ENCODE data around the gene TRIM47. TPM values are rescaled to one million over a fixed set of nuclear protein-coding genes. Genes with fewer than 3 reads are reported as not detected.

Gene TRIM47
- total RNA-seq, 4 donors from 2014 or later, result 21.0 to 146 (median 40.8) TPM

GRCh38 chr17:75914643-75915267 is 36.4 kb upstream of the TRIM47 start:
- no peak for ATAC-seq
- no peaks in the 10 kb centered on the region for H3K27me3 ChIP-seq
- no peak overlapping the region for H3K4me3 ChIP-seq
- 93 to 98% methylated on average over 2 to 18 of the region's 34 CpGs for WGBS, 2 donors (ENCODE audit: low coverage in 1 of 2)
- peaks cover 0 to 64% of the 10 kb centered on the region in 2 donors for H3K36me3 ChIP-seq
- no peaks in the 10 kb centered on the region for H3K4me1 ChIP-seq
- TF ChIP-seq EP300 (IDR thresholded peaks at IDR 0.05) (no peak), POLR2AphosphoS5 (IDR thresholded peaks at IDR 0.05) (no peak), POLR2A (IDR thresholded peaks at IDR 0.05) (no peak)
- TF ChIP-seq, protein P1, sequence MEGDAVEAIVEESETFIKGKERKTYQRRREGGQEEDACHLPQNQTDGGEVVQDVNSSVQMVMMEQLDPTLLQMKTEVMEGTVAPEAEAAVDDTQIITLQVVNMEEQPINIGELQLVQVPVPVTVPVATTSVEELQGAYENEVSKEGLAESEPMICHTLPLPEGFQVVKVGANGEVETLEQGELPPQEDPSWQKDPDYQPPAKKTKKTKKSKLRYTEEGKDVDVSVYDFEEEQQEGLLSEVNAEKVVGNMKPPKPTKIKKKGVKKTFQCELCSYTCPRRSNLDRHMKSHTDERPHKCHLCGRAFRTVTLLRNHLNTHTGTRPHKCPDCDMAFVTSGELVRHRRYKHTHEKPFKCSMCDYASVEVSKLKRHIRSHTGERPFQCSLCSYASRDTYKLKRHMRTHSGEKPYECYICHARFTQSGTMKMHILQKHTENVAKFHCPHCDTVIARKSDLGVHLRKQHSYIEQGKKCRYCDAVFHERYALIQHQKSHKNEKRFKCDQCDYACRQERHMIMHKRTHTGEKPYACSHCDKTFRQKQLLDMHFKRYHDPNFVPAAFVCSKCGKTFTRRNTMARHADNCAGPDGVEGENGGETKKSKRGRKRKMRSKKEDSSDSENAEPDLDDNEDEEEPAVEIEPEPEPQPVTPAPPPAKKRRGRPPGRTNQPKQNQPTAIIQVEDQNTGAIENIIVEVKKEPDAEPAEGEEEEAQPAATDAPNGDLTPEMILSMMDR (IDR thresholded peaks at IDR 0.05), result no peak
- no peaks in the 10 kb centered on the region for H3K9me3 ChIP-seq
- H3K27ac ChIP-seq, result no peak overlapping the region

GRCh38 chr17:75913537-75914210 is 35.3 kb upstream of the TRIM47 start:
- Histone ChIP-seq H3K36me3 (peaks cover 0 to 56% of the 10 kb centered on the region in 2 donors), H3K4me1 (no peaks in the 10 kb centered on the region), H3K27ac (no peak overlapping the region), H3K4me3 (no peak overlapping the region), H3K27me3 (no peaks in the 10 kb centered on the region), H3K9me3 (no peaks in the 10 kb centered on the region)
- no peak for TF ChIP-seq POLR2AphosphoS5 (IDR thresholded peaks at IDR 0.05)
- TF ChIP-seq, protein P1 (IDR thresholded peaks at IDR 0.05), result no peak
- TF ChIP-seq EP300 (IDR thresholded peaks at IDR 0.05), result no peak
- no peak for TF ChIP-seq POLR2A (IDR thresholded peaks at IDR 0.05)
- no peak for ATAC-seq
- WGBS, 2 donors (ENCODE audit: low coverage in 1 of 2), result 100% methylated on average over 1 of the region's 32 CpGs; no CpG with 5 or more reads in 1 of the 2 donors

- no peak overlapping the region for H3K27ac ChIP-seq
- no peak for TF ChIP-seq EP300 (IDR thresholded peaks at IDR 0.05)
- no peak for TF ChIP-seq POLR2A (IDR thresholded peaks at IDR 0.05)
- TF ChIP-seq, protein P1 (IDR thresholded peaks at IDR 0.05), result no peak
- TF ChIP-seq POLR2AphosphoS5 (IDR thresholded peaks at IDR 0.05), result no peak
- no peak for ATAC-seq
- H3K9me3 ChIP-seq, result no peaks in the 10 kb centered on the region
- H3K36me3 ChIP-seq, result peaks cover 0 to 36% of the 10 kb centered on the region in 2 donors
- 100% methylated on average over 1 of the region's 6 CpGs; no CpG with 5 or more reads in 1 of the 2 donors for WGBS, 2 donors (ENCODE audit: low coverage in 1 of 2)
- no peak overlapping the region for H3K4me3 ChIP-seq
- peaks cover 0 to 2% (median 0%) of the 10 kb centered on the region in 3 donors for H3K4me1 ChIP-seq
- no peaks in the 10 kb centered on the region for H3K27me3 ChIP-seq
Observed at GRCh38 chr17:75910699-75911098, 32.3 kb upstream of the TRIM47 start.

DNA sequence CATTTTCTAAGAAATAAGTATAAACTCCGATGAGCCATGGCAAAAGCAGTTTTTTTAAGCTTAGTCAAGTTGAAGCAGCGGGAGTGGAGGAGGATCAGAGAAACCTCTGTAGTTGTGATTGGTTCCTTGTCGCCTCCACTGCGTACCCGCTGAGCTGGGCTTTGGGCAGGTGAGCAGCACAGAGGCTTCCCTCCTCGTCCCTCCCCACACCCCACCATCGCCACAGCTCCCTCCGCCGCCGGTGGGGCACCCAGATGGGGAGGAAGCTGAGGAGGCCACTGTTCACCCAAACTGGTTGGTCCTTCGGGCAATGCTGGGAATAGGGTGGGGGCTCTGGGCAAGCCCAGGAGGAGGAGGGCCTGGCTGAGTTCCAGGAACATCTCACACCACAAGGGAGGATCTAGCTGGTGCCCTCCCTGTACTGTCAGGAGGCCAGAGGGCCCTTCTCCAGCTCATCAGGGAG is 31.5 kb upstream of the TRIM47 start:
- Histone ChIP-seq H3K9me3 (no peaks in the 10 kb centered on the region), H3K27ac (no peak overlapping the region), H3K36me3 (peaks cover 0 to 31% of the 10 kb centered on the region in 2 donors), H3K4me3 (no peak overlapping the region), H3K4me1 (peaks cover 0 to 9% (median 0%) of the 10 kb centered on the region in 3 donors), H3K27me3 (no peaks in the 10 kb centered on the region)
- no peak for ATAC-seq
- TF ChIP-seq POLR2AphosphoS5 (IDR thresholded peaks at IDR 0.05) (no peak), EP300 (IDR thresholded peaks at IDR 0.05) (no peak), POLR2A (IDR thresholded peaks at IDR 0.05) (no peak)
- TF ChIP-seq, protein P1 (IDR thresholded peaks at IDR 0.05), result no peak
- WGBS, 2 donors (ENCODE audit: low coverage in 1 of 2), result 60 to 83% methylated on average over 1 to 4 of the region's 11 CpGs
